Diencephalon (tissue), 1 donor: ENCODE data around the gene SETDB2. TPM values are rescaled to one million over a fixed set of nuclear protein-coding genes. Genes with fewer than 3 reads are reported as not detected.

Experiments
- total RNA-seq: library from RNA; depleted of rRNA; stranded (reverse); fragments of >200 nt; gene quantifications from one replicate; pipeline ENCODE4 v1.2.3, GENCODE V29; 2014

SETDB2 gene, protein sequence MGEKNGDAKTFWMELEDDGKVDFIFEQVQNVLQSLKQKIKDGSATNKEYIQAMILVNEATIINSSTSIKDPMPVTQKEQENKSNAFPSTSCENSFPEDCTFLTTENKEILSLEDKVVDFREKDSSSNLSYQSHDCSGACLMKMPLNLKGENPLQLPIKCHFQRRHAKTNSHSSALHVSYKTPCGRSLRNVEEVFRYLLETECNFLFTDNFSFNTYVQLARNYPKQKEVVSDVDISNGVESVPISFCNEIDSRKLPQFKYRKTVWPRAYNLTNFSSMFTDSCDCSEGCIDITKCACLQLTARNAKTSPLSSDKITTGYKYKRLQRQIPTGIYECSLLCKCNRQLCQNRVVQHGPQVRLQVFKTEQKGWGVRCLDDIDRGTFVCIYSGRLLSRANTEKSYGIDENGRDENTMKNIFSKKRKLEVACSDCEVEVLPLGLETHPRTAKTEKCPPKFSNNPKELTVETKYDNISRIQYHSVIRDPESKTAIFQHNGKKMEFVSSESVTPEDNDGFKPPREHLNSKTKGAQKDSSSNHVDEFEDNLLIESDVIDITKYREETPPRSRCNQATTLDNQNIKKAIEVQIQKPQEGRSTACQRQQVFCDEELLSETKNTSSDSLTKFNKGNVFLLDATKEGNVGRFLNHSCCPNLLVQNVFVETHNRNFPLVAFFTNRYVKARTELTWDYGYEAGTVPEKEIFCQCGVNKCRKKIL
- 20.1 TPM for total RNA-seq

GRCh38 chr13:49443704-49444523 lies at the start of gene SETDB2, which contains the start of gene CAB39L:
Gene SETDB2 (plus strand): TSS chr13:49444274. CDS start chr13:49451894, 7,620 bp downstream.
Gene CAB39L (minus strand): TSS chr13:49444064. CDS start chr13:49382910, 61,154 bp downstream.

GRCh38 chr13:49495783-49496762 lies 52.0 kb downstream of the SETDB2 start, which contains the start of gene PHF11:
Gene PHF11 (plus strand): TSS chr13:49495953. CDS start chr13:49496002, 49 bp downstream.

Other genes starting within 250 kb of the SETDB2 start
- gene MLNR, start 223.9 kb upstream of the SETDB2 start, total RNA-seq = not detected
- gene CDADC1, start 196.3 kb upstream of the SETDB2 start, total RNA-seq = 12.9 TPM
- 53.1 TPM for gene CAB39L, start 210 bp upstream of the SETDB2 start, total RNA-seq
- 20.8 TPM for gene PHF11, start 51.7 kb downstream of the SETDB2 start, total RNA-seq
- 30.9 TPM for gene RCBTB1, start 141.3 kb downstream of the SETDB2 start, total RNA-seq
- gene ARL11, start 184.2 kb downstream of the SETDB2 start, total RNA-seq = 0.23 TPM
- gene EBPL, start 247.2 kb downstream of the SETDB2 start, total RNA-seq = 28.6 TPM